Muscle of arm (tissue), 12 donors: ENCODE measurements around the gene PPP1R3F. TPM values are rescaled to one million over a fixed set of nuclear protein-coding genes. Genes with fewer than 3 reads are reported as not detected.
"Not testable (repeated sequence)": the region's sequence is repeated elsewhere in the genome, so short reads cannot be mapped to it uniquely, and the experiment has no call there.

ENCODE experiments used
- DNase-seq: peaks from one replicate; pipeline ENCODE4 v3.0.0-alpha.2; 2013
- polyA plus RNA-seq, 12 donors: library from polyadenylated mRNA; unstranded; fragments of 120-200 nt; gene quantifications; one replicate each; pipeline ENCODE4 v1.2.1, GENCODE V29; 2013; ENCODE audit not compliant: insufficient read length in 12 of 12

The PPP1R3F gene
- polyA plus RNA-seq, 12 donors = 4.9 to 11.0 (median 7.0) TPM; not detected in 1

DNA sequence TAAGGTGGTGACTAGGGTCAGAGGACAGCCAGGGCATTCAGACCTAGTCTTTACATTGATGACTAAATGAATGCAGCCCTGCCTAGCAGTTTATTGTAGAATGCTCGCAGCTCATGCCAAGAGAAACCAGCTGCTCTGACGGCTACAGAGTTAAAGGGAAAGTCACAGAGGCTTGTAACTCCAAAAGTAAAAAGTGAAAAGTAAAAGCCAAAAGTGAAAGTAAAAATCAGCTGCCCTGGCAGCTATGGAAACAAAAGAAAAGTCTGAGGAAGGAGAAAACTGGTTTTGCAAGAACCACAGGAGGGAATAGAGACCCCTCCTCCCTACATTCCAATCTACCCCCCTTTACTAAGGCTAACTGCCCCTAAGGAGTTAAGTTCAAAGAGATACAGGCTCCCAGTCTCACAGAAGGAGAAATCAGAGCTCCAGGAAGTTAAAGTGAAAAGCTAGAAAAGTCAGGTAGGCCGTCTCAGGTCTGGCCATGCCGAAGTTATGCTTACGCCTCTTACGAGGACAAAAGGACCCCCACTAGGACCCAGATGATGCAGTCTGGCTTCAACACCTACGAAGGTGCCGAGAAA is 39.9 kb downstream of the PPP1R3F start:
- no peak for DNase-seq

DNA sequence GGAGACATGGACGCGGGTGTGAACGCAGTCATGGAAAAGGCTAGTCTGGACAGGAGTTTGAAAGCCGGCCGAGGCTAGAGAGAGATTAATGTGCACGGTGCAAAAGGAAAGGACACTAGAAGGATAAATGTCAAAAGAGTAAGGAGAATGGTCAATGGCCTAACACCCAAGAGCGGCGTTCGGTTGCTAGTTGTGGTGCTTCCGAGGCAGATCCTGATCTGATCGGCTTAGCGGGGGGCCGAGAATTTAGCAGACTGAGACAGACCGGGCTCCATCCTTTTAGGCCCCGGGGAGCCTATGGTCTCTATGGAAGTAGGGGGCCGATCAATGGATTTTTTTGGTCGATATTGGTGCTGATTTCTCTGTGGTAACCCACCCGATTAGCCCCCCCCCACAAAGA is 40.8 kb downstream of the PPP1R3F start:
- no peak for DNase-seq

DNA sequence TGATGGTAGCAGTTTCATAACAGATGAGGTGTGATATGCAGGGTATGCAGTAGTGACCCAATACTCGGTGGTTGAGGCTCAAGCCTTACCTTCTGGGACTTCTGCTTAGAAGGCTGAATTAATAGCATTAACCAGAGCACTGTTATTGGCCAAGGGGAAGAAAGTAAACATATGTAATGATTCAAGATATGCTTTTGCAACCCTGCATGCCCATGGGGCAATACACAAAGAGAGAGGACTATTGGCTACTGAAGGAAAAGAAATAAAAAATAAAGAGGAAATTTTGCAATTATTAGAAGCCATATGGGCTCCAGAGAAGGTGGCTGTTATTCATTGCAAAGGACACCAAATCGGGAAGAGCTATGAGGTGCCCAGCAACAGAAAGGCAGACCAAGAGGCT is 42.6 kb downstream of the PPP1R3F start:
- no peak for DNase-seq

DNA sequence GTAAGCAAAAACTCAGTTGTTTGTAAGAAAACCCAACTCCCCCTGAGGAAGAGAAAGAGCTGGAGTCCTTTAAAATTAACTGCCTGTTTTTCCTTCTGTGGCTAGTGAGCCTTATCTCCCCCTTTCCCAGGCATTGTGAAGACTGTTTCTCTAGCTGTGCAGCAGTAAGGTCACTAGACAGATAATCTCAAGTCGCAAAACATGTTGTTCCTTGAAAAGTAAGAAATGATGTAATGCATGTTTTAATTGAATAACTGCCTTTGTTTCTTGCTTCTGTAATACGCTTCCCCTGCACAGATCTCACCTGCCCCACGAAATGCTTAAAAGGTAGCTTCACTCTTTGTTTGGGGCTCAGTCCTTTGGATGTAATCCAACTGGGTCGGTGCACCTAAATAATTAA is 46.5 kb downstream of the PPP1R3F start:
- DNase-seq = no peak

DNA sequence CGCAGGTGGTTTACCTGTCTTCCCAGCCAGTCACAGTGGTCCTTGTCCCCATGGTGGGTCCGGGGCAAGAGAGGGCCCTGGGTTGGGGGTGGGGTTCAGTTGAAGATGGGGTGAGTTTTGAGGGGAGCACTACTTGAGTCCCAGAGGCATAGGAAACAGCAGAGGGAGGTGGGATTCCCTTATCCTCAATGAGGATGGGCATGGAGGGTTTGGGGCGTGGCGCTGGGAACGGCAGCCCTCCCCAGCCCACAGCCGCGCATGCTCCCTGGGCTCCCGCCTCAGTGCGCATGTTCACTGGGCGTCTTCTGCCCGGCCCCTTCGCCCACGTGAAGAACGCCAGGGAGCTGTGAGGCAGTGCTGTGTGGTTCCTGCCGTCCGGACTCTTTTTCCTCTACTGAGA is 52.1 kb downstream of the PPP1R3F start, which contains the start of gene GAGE12J:
Gene GAGE12J (plus strand): TSS at position 301 of the 400 bp plus-strand sequence. CDS start 1,157 bp downstream, outside the sequence.
- not testable (repeated sequence) for DNase-seq

DNA sequence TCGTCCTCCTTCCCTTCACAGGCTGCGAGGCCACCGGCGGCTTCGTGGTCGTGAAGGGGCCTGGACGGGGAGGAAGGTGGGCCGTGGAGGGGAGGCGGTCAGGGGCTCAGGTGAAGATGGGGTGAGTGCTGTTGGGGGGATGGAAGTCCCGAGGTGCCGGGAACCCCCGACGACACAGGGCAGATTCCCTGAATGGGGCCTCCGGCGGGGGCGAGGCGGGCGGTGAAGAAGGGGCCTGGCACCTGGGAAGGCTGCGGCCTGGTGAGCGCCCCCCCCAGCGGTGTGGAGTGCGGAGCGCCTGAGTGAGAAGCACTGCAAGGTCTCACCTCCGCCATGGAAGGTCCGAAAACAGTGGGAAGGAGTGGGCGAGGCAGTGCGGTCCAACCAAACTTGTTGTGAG is 52.7 kb downstream of the PPP1R3F start:
- DNase-seq = not testable (repeated sequence)

DNA sequence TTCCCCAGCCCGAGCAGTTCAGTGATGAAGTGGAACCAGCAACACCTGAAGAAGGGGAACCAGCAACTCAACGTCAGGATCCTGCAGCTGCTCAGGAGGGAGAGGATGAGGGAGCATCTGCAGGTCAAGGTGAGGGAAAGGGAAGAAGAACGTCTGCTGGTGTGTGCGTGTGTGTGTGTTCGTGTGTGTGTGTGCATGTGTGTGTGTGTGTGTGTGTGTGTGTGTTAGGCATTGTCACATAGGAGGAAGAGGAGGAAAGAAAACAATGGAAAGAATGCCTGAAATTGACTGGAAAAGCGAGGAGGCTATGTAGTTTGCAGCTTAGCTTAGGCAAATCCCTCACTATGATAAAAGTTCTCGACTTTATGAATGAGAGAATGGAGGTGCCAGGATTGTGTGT is 54.1 kb downstream of the PPP1R3F start:
- DNase-seq = not testable (repeated sequence)

DNA sequence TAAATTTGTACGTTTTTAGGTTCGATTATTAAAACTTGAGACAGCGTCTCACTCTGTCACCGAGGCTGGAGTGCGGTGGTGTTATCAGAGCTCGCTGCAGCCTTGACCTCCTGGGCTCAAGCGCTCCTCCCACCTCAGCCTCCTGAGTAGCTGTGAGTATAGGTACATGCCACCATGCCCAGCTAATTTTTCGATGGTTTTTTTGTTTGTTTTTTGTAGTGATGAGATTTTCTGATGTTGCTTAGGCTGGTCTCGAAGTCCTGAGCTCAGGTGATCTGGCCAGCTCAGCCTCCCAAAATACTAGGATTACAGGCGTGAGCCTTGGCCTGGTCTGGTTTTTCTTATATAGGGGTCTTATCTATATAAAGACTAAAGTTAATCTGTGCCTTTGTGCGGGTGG is 60.8 kb downstream of the PPP1R3F start:
- DNase-seq = not testable (repeated sequence)

DNA sequence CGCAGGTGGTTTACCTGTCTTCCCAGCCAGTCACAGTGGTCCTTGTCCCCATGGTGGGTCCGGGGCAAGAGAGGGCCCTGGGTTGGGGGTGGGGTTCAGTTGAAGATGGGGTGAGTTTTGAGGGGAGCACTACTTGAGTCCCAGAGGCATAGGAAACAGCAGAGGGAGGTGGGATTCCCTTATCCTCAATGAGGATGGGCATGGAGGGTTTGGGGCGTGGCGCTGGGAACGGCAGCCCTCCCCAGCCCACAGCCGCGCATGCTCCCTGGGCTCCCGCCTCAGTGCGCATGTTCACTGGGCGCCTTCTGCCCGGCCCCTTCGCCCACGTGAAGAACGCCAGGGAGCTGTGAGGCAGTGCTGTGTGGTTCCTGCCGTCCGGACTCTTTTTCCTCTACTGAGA is 61.7 kb downstream of the PPP1R3F start, which contains the start of gene GAGE13:
Gene GAGE13 (plus strand): TSS at position 301 of the 400 bp plus-strand sequence. CDS start 1,156 bp downstream, outside the sequence.
- DNase-seq = not testable (repeated sequence)

DNA sequence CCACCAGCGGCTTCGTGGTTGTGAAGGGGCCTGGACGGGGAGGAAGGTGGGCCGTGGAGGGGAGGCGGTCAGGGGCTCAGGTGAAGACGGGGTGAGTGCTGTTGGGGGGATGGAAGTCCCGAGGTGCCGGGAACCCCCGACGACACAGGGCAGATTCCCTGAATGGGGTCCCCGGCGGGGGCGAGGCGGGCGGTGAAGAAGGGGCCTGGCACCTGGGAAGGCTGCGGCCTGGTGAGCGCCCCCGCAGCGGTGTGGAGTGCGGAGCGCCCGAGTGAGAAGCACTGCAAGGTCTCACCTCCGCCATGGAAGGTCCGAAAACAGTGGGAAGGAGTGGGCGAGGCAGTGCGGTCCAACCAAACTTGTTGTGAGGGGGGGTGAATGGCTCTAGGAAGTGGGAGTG is 62.2 kb downstream of the PPP1R3F start:
- not testable (repeated sequence) for DNase-seq

Other genes starting within 250 kb of the PPP1R3F start
- gene TFE3, start 226.4 kb upstream of the PPP1R3F start, polyA plus RNA-seq = 10 to 100 TPM in 11 of 12 donors, not detected in 1; 18.0 to 39.7 (median 20.6) TPM
- 10 to 100 TPM in 2 of 12 donors, 1 to 10 TPM in 9, not detected in 1; 2.7 to 12.4 (median 4.2) TPM for gene CCDC120, start 210.8 kb upstream of the PPP1R3F start, polyA plus RNA-seq
- gene PRAF2, start 195.8 kb upstream of the PPP1R3F start, polyA plus RNA-seq = 10 to 100 TPM in 11 of 12 donors, not detected in 1; 15.7 to 63.8 (median 22.1) TPM
- gene WDR45, start 189.9 kb upstream of the PPP1R3F start, polyA plus RNA-seq = 10 to 100 TPM in 11 of 12 donors, not detected in 1; 20.7 to 44.0 (median 33.2) TPM
- 10 to 100 TPM in 11 of 12 donors, not detected in 1; 15.5 to 19.0 (median 17.1) TPM for gene GPKOW, start 146.1 kb upstream of the PPP1R3F start, polyA plus RNA-seq
- 1 to 10 TPM in 10 of 12 donors, not detected in 2; 1.2 to 2.3 (median 1.9) TPM for gene MAGIX, start 107.0 kb upstream of the PPP1R3F start, polyA plus RNA-seq
- 100 to 1,000 TPM in 10 of 12 donors, 10 to 100 TPM in 1, not detected in 1; 99.4 to 232 (median 162) TPM for gene PLP2, start 97.9 kb upstream of the PPP1R3F start, polyA plus RNA-seq
- 1 to 10 TPM in 10 of 12 donors, not detected in 2; 2.4 to 8.7 (median 3.7) TPM for gene PRICKLE3, start 83.4 kb upstream of the PPP1R3F start, polyA plus RNA-seq
- 1 to 10 TPM in 5 of 12 donors, under 1 TPM in 6, not detected in 1; 0.59 to 5.9 (median 0.97) TPM for gene SYP, start 69.6 kb upstream of the PPP1R3F start, polyA plus RNA-seq
- under 1 TPM in 6 of 12 donors, not detected in 6; 0.03 to 0.39 (median 0.15) TPM for gene CACNA1F, start 36.5 kb upstream of the PPP1R3F start, polyA plus RNA-seq
- gene CCDC22, start 34.3 kb upstream of the PPP1R3F start, polyA plus RNA-seq = 10 to 100 TPM in 7 of 12 donors, 1 to 10 TPM in 4, not detected in 1; 8.4 to 18.4 (median 11.0) TPM
- 1 to 10 TPM in 1 of 12 donors, under 1 TPM in 9, not detected in 2; 0.25 to 1.9 (median 0.47) TPM for gene FOXP3, start 5.1 kb upstream of the PPP1R3F start, polyA plus RNA-seq
- gene GAGE10, start 33.9 kb downstream of the PPP1R3F start, polyA plus RNA-seq = not detected
- gene GAGE12J, start 52.2 kb downstream of the PPP1R3F start, polyA plus RNA-seq = not detected
- not detected for gene GAGE13, start 61.8 kb downstream of the PPP1R3F start, polyA plus RNA-seq